Measurements from ENCODE around the gene ABHD12B. TPM values are rescaled to one million over a fixed set of nuclear protein-coding genes. Genes with fewer than 3 reads are reported as not detected.

Gene ABHD12B
- total RNA-seq, 2 experiments from 2014 or later, result not detected

DNA sequence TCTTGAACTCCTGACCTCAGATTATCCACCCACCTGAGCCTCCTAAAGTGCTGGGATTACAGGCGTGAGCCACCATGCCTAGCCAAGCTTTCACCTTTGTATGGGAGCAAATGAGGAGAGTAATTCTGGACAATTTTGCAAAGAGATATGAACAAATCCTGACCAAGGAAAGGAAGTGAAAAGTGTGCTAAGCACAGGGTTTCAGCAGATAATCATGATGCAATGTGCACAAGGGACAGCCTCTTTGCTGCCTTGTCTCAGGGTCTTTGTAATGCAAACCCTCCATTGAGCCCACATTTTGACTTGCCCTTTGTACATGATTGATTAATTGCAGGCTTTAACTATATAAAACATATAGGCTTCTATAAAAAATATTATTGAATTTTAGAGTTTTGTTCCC lies 81.6 kb downstream of the ABHD12B start:
- CTCF ChIA-PET, result no interaction called here
- no peak for ATAC-seq (ENCODE audit: poor library complexity)
- intact Hi-C loops (cut with DNase I, micrococcal nuclease), result loop anchor here (5.0 to 10.0 kb wide), 2 partner anchors 829 to 831 kb away; no protein-coding TSS in a partner anchor
- DNase-seq, result no peak
- H3K4me3 ChIP-seq (ENCODE audit: low read length), result no peak overlapping the region
- H3K36me3 Mint-ChIP-seq (ENCODE audit: low read depth), result no peaks in the 10 kb centered on the region
- H3K27ac ChIP-seq (ENCODE audit: low read depth in 1 of 2, low read length in 2 of 2), result no peak overlapping the region
- no peaks in the 10 kb centered on the region for H3K9me3 Mint-ChIP-seq
- no peaks in the 10 kb centered on the region for H3K36me3 ChIP-seq (ENCODE audit: insufficient read depth, low read length)
- H3K4me1 ChIP-seq (ENCODE audit: insufficient read depth, low read length), result no peaks in the 10 kb centered on the region
- no peak overlapping the region for H3K27ac Mint-ChIP-seq
- no peaks in the 10 kb centered on the region for H3K9me3 ChIP-seq (ENCODE audit: control insufficient read depth in 1 of 2, insufficient read depth in 1 of 2, low read length in 2 of 2)
- no peak overlapping the region for H3K4me3 Mint-ChIP-seq
- POLR2A ChIA-PET, result no interaction called here
- TF ChIP-seq, protein P1, sequence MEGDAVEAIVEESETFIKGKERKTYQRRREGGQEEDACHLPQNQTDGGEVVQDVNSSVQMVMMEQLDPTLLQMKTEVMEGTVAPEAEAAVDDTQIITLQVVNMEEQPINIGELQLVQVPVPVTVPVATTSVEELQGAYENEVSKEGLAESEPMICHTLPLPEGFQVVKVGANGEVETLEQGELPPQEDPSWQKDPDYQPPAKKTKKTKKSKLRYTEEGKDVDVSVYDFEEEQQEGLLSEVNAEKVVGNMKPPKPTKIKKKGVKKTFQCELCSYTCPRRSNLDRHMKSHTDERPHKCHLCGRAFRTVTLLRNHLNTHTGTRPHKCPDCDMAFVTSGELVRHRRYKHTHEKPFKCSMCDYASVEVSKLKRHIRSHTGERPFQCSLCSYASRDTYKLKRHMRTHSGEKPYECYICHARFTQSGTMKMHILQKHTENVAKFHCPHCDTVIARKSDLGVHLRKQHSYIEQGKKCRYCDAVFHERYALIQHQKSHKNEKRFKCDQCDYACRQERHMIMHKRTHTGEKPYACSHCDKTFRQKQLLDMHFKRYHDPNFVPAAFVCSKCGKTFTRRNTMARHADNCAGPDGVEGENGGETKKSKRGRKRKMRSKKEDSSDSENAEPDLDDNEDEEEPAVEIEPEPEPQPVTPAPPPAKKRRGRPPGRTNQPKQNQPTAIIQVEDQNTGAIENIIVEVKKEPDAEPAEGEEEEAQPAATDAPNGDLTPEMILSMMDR (IDR thresholded peaks at IDR 0.05), result no peak
- H3K27me3 Mint-ChIP-seq, result no peaks in the 10 kb centered on the region
- no peaks in the 10 kb centered on the region for H3K27me3 ChIP-seq (ENCODE audit: control insufficient read depth in 1 of 2, insufficient read depth in 2 of 2, low read length in 2 of 2)
- no peaks in the 10 kb centered on the region for H3K4me1 Mint-ChIP-seq (ENCODE audit: low read depth)

Other genes with a start within 250 kb of the ABHD12B start
- 1 to 10 TPM; 7.9 to 8.8 TPM for gene SAV1, start 203.7 kb upstream of the ABHD12B start, total RNA-seq
- 10 to 100 TPM; 96.8 to 98.5 TPM for gene NIN, start 40.9 kb upstream of the ABHD12B start, total RNA-seq
- under 1 TPM; 0.59 to 0.69 TPM for gene PYGL, start 72.4 kb downstream of the ABHD12B start, total RNA-seq
- gene TRIM9, start 223.1 kb downstream of the ABHD12B start, total RNA-seq, result under 1 TPM; 0.19 to 0.45 TPM

Measured in CD4-positive, alpha-beta T cell (primary cell).